HG03558 (cell line): ENCODE measurements around the gene ATP1B2.
"Not testable (repeated sequence)": the region's sequence is repeated elsewhere in the genome, so short reads cannot be mapped to it uniquely, and the experiment has no call there.

Experiments
- ATAC-seq: cut with Tn5 transposase; IDR thresholded peaks from one replicate; pipeline ENCODE4 v1.9.1; 2021; ENCODE audit warnings: moderate number of reproducible peaks; ENCODE audit not compliant: unreplicated experiment; ENCODE audit errors: extremely low read depth

Gene ATP1B2

GRCh38 chr17:7650509-7651096 is at the start of gene ATP1B2:
ATP1B2 (plus strand) TSS chr17:7650926; CDS start chr17:7651519, 593 bp downstream.
- no peak for ATAC-seq

DNA sequence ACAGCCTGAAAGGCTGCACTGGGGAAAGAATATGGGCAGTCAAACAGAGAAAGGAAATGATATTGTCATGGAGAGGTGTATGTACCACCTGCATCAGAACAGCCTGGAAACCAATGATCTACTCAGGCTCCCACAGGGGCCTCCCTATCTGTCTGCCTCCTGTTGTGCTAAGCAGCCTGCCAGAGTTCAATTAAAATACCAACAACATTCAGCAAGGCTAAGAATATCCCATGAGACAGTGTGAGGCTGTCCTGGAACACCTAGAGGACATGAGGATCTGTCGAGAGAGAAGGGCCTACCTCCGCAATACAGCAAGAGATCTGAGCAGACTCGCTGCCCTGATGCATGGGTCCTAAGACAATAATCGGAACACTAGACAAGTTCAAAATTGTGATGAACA is 44.4 kb upstream of the ATP1B2 start:
- ATAC-seq: no peak

GRCh38 chr17:7610641-7611040 is 40.1 kb upstream of the ATP1B2 start:
- ATAC-seq: no peak

GRCh38 chr17:7611635-7612293 is 39.0 kb upstream of the ATP1B2 start:
- ATAC-seq: no peak

- ATAC-seq: no peak
These were observed 38.5 kb upstream of the ATP1B2 start for GRCh38 chr17:7612294-7612640.

- no peak for ATAC-seq
These were observed 36.8 kb upstream of the ATP1B2 start for GRCh38 chr17:7613769-7614424.

DNA sequence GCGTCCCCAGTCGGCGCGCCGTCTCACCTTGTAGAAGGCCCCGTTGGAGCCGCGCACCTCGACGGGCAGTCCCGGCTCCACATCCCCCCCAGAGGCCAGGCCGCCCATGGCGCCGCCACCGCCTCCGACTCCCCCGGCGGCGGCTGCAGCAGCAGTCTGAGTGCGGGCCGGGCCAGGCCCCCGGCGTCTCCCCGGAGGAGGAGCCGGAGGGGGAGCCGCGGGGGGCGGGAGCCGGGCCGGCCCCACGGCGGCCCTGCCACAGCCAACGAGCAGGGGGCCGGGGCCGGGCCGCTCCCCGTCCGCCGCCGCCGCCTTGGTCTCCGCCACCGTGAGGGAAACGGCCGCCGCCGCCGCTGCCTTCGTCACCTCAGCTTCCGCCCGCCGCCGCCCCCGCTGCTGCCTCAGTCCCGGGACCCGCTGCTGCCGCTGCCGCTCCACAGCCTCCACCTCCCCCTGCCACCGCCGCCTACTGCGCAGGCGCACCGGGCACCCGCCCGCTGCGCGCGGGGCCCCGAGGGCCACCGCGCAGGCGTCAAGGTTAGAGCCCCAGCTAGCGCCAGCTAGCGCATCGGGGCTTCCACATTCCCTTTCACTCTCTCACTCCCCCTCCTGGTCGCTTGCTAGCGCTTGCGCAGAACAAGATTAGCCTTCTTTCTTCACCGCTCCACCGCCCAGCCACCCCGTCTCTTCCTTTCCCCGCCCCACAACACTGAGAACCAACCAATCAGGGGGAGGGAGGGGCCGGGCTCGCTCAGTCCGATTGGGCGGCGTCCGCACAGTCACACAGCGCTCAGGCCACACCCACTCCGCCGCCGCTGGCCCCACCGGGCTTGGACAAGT is 36.1 kb upstream of the ATP1B2 start, which contains the start of gene FXR2:
Gene FXR2 (minus strand): TSS at position 473 of the 840 bp plus-strand sequence. CDS start 365 bp downstream, at position 108.
- peak; percentile 70 for ATAC-seq

- no peak for ATAC-seq
These were observed 35.4 kb upstream of the ATP1B2 start for GRCh38 chr17:7615265-7615747.

DNA sequence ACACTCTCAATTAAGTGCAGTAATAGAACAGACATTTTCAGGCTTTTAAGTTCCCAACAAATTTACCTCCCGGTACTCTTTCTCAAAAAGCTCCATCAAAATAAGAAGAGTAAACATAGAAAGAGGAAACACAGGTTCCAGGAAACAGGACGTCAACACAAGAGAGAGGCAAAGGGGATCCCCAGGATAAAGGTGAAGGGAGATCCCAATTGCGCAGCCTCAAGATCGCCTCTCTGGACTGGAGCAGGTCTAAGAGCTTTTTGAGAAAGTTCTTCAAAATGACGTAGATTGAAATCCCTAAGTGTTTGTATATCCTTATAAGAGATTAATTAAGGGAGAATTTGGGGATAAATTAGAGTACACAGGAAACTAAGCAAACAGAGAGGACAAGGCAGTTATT is 32.1 kb upstream of the ATP1B2 start:
- ATAC-seq: no peak

DNA sequence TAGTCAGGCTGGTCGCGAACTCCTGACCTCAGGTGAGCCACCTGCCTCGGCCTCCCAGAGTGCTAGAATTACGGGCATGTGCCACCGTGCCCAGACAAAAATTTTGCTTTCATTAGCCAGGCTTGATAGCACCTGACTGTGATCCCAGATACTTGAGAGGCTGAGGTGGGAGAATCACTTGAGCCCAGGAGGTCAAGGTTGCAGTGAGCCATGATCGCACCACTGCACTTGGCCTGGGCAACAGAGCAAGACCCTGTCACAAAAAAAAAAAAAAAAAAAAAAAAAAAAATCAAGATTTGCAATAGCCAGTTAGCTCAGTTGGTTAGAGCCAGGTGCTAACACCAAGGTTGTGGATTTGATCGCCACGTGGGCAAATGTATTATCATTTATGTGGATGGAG is 29.9 kb upstream of the ATP1B2 start:
- ATAC-seq: no peak

DNA sequence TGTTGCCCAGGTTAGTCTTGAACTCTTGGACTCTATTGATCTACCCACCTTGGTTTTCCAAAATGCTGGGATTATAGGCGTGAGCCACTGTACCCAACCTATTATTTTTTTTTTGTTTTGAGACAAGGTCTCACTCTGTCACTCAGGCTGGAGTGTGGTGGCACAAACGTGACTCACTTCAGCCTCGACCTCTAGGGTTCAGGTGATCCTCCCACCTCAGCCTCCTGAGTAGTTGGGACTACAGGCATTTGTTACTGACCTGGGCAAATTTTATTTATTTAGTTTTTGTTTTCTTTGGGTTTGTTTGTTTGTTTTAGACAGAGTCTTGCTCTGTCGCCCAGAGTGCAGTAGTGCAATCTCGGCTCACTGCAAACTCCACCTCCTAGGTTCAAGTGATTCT is 27.1 kb upstream of the ATP1B2 start:
- ATAC-seq: no peak

DNA sequence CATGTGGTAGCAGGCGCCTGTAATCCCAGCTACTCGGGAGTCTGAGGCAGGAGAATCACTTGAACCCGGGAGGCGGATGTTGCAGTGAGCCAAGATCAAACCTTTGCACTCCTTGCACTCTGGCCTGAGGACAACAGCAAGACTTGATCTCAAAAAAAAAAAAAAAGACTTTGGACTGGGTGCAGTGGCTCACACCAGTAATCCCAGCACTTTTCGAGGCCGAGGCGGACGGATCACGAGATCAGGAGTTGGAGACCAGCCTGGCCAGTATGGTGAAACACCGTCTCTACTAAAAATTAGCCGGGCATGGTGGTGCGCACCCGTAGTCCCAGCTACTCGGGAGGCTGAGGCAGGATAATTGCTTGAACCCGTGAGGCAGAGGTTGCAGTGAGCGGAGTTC is 25.0 kb upstream of the ATP1B2 start:
- not testable (repeated sequence) for ATAC-seq

GRCh38 chr17:7626307-7626706 is 24.4 kb upstream of the ATP1B2 start:
- ATAC-seq: no peak

DNA sequence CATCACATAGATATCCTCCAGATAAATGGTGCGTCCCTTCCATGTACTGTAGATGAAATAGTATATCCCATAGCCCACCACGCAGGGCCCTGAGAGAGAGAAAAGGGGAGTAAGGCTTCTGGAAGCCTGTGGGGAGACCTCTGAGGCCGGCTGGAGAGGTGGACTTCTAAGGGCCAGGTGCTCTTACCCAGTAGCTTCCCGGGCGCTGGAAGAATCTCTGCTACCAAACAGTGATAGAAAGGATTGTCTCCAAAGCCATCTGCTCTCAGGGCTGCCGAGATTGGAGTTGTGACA is 23.8 kb upstream of the ATP1B2 start:
- ATAC-seq: no peak

GRCh38 chr17:7627250-7628121 is 23.2 kb upstream of the ATP1B2 start, which contains the start of gene SAT2:
SAT2 (minus strand) TSS chr17:7627821; CDS start chr17:7627635, 186 bp downstream.
- ATAC-seq: no peak

DNA sequence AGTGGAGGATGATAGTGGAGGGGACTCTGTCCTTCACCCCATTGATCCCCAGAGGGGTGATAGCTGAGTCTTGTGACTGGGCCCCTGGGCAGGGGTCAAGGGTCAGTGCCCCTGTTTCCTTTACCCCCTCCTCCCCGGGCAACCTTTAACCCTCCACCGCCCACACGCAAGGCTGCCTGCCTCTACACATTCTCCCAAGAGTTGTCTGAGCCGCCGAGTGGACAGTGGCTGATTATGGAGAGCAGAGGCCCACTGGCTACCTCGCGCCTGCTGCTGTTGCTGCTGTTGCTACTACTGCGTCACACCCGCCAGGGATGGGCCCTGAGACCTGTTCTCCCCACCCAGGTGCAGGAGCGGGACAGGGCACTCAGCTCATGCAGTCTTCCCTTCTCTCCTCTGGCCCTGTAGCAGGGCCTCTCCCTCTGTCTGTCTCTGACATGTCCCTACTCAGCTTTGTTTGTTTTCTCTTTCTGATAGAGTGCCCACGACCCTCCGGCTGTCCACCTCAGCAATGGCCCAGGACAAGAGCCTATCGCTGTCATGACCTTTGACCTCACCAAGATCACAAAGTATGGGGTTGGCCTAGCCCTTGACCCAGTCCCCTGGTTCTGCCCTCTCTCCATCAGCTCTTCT is 20.7 kb upstream of the ATP1B2 start, which contains the start of gene SHBG:
Gene SHBG (plus strand): TSS at position 197 of the 633 bp plus-strand sequence. CDS start 38 bp downstream, at position 235.
- no peak for ATAC-seq

GRCh38 chr17:7631398-7632380 is 19.0 kb upstream of the ATP1B2 start:
- ATAC-seq: no peak

- no peak for ATAC-seq
These were observed 18.2 kb upstream of the ATP1B2 start for GRCh38 chr17:7632492-7632894.
